Caco-2 (cell line): Measurements from ENCODE around the gene MYH14. TPM values are rescaled to one million over a fixed set of nuclear protein-coding genes. Genes with fewer than 3 reads are reported as not detected.

Experiments used
- BruUV-seq: library from RNA; stranded (reverse); fragments of 400-500 nt; replicated peaks from 2 replicates; lab custom pipeline; 2021; lab: Mats Ljungman, UMichigan
- CTCF ChIA-PET: fragments of 300-600 bp; sonication (Branson Sonifier 250); formaldehyde crosslinking; loops from one replicate; lab custom pipeline; 2022; ENCODE audit warnings: antibody characterized with exemption; lab: Charles Lee
- POLR2A ChIA-PET: fragments of 300-600 bp; sonication (Branson Sonifier 250); formaldehyde crosslinking; loops from one replicate; lab custom pipeline; 2022; ENCODE audit warnings: antibody characterized with exemption; lab: Charles Lee
- DNase-seq, 2 experiments: peaks; one replicate each; pipeline versions ENCODE4 v3.0.0 to v3.0.0-alpha.2; 2020 to 2022
- H3K27me3 ChIP-seq: replicated peaks from 2 replicates; pipeline ENCODE4 v1.6.0; 2011; ENCODE audit warnings: low read length; ENCODE audit not compliant: control insufficient read depth, insufficient read depth
- H3K36me3 ChIP-seq: 2 replicates; pipeline ENCODE4 v1.5.1; 2011; ENCODE audit warnings: low read length; ENCODE audit not compliant: control insufficient read depth, insufficient read depth
- H3K4me1 ChIP-seq: fragments of 250-450 bp; sonication (Bioruptor Pico); 2 replicates; pipeline ENCODE4 v1.5.1; 2020; ENCODE audit warnings: mild to moderate bottlenecking
- H3K4me3 ChIP-seq: 2 replicates; pipeline ENCODE4 v1.5.1; 2011; ENCODE audit warnings: low read depth, mild to moderate bottlenecking, control low read depth, low read length
- H3K9me3 ChIP-seq: fragments of 250-450 bp; sonication (Bioruptor Pico); 2 replicates; pipeline ENCODE4 v1.5.1; 2020; ENCODE audit warnings: mild to moderate bottlenecking, moderate library complexity
- H3K27ac Mint-ChIP-seq: one replicate; pipeline ENCODE4 v1.8.0; 2022; ENCODE audit warnings: mixed read lengths; ENCODE audit not compliant: unreplicated experiment
- H3K27me3 Mint-ChIP-seq: one replicate; pipeline ENCODE4 v1.8.0; 2022; ENCODE audit warnings: mixed read lengths; ENCODE audit not compliant: insufficient read depth, unreplicated experiment
- H3K36me3 Mint-ChIP-seq: one replicate; pipeline ENCODE4 v1.8.0; 2022; ENCODE audit warnings: mild to moderate bottlenecking, mixed read lengths; ENCODE audit not compliant: insufficient read depth, unreplicated experiment
- H3K4me1 Mint-ChIP-seq: one replicate; pipeline ENCODE4 v1.8.0; 2022; ENCODE audit warnings: low read depth, mixed read lengths; ENCODE audit not compliant: unreplicated experiment
- H3K4me3 Mint-ChIP-seq: one replicate; pipeline ENCODE4 v1.8.0; 2022; ENCODE audit warnings: mild to moderate bottlenecking, moderate library complexity, mixed read lengths; ENCODE audit not compliant: unreplicated experiment
- H3K9me3 Mint-ChIP-seq: one replicate; pipeline ENCODE4 v1.8.0; 2022; ENCODE audit warnings: mixed read lengths; ENCODE audit not compliant: unreplicated experiment
- CTCF ChIP-seq, 2 experiments: fragments of 200-600 bp in 1 of 2; IDR thresholded peaks; 1 replicate in 1 of 2; 2 replicates in 1 of 2; pipeline versions ENCODE4 v1.5.1 to v1.8.0; 2011 to 2022; ENCODE audit warnings: antibody characterized with exemption in 1 of 2, control low read depth in 1 of 2, inconsistent platforms in 1 of 2, low read depth in 1 of 2, low read length in 1 of 2, mild to moderate bottlenecking in 1 of 2, moderate library complexity in 1 of 2; ENCODE audit not compliant: insufficient read depth in 1 of 2, severe bottlenecking in 1 of 2, unreplicated experiment in 1 of 2
- intact Hi-C: fragments of 100-400 bp; cut with micrococcal nuclease; formaldehyde crosslinking; loops from one replicate; pipeline ENCODE4 v1.10.0; 2022; ENCODE audit not compliant: unreplicated experiment
- total RNA-seq: library from RNA; stranded (reverse); gene quantifications from 2 replicates; pipeline ENCODE4 v1.2.3, GENCODE V29; 2022

MYH14 gene
- total RNA-seq, 1 experiment from 2014 or later, result 89.8 TPM

GRCh38 chr19:50313812-50314536, 110.6 kb downstream of the MYH14 start:
- no peaks in the 10 kb centered on the region for H3K36me3 ChIP-seq
- H3K4me3 ChIP-seq, result peak overlapping the region; percentile 11
- H3K4me1 ChIP-seq, result peaks cover 11% of the 10 kb centered on the region; the same call in 1 of the 2 replicates
- Mint-ChIP-seq H3K27me3 (peaks cover 6% of the 10 kb centered on the region), H3K4me3 (peak overlapping the region; percentile 75), H3K36me3 (peaks cover 26% of the 10 kb centered on the region), H3K4me1 (peaks cover 17% of the 10 kb centered on the region), H3K27ac (peak overlapping the region; percentile 52), H3K9me3 (no peaks in the 10 kb centered on the region)
- DNase-seq, result peak; percentile 48 to 60
- POLR2A ChIA-PET, result interaction anchor here (0.6 to 1.0 kb wide), 3 partner anchors 8 to 109 kb away, joined by 3 to 5 read pairs (median 3); no protein-coding TSS in a partner anchor
- peak in 1 of 2 experiments; percentile 35 for TF ChIP-seq CTCF (IDR thresholded peaks at IDR 0.05; ENCODE audit: insufficient read depth in 1 of 2, low read depth in 1 of 2, low read length in 1 of 2, severe bottlenecking in 1 of 2, unreplicated experiment in 1 of 2)
- H3K27me3 ChIP-seq, result no peaks in the 10 kb centered on the region; the same call in 1 of the 2 replicates
- CTCF ChIA-PET, result interaction anchor here (0.6 to 1.8 kb wide), 5 partner anchors 11 to 166 kb away, joined by 3 to 16 read pairs (median 6); partner anchors contain the start of genes KCNC3 and MYH14
- no TSS peak for BruUV-seq
- intact Hi-C loops, result loop anchor here (5.0 to 10.0 kb wide), 2 partner anchors 147 to 439 kb away; partner anchors contain the start of genes AKT1S1 and TBC1D17
- no peaks in the 10 kb centered on the region for H3K9me3 ChIP-seq

GRCh38 chr19:50314724-50315708, 111.6 kb downstream of the MYH14 start:
- peaks cover 9% of the 10 kb centered on the region for H3K27me3 Mint-ChIP-seq
- POLR2A ChIA-PET, result interaction anchor here (1.2 kb wide), 1 partner anchor 18 kb away, joined by 5 read pairs; no protein-coding TSS in a partner anchor
- Histone ChIP-seq H3K36me3 (no peaks in the 10 kb centered on the region), H3K9me3 (no peaks in the 10 kb centered on the region), H3K27me3 (no peaks in the 10 kb centered on the region; the same call in 1 of the 2 replicates), H3K4me1 (peaks cover 11% of the 10 kb centered on the region; the same call in 1 of the 2 replicates), H3K4me3 (peak overlapping the region; percentile 40)
- peaks cover 24% of the 10 kb centered on the region for H3K36me3 Mint-ChIP-seq
- BruUV-seq, result no TSS peak
- intact Hi-C loops, result loop anchor here (5.0 to 10.0 kb wide), 2 partner anchors 148 to 440 kb away; partner anchors contain the start of genes AKT1S1 and TBC1D17
- H3K4me3 Mint-ChIP-seq, result peak overlapping the region; percentile 75
- DNase-seq, result no peak
- CTCF ChIA-PET, result interaction anchor here (0.7 to 1.8 kb wide), 8 partner anchors 10 to 168 kb away, joined by 3 to 16 read pairs (median 6); partner anchors contain the start of gene KCNC3
- TF ChIP-seq CTCF (IDR thresholded peaks at IDR 0.05; ENCODE audit: insufficient read depth in 1 of 2, low read depth in 1 of 2, low read length in 1 of 2, severe bottlenecking in 1 of 2, unreplicated experiment in 1 of 2), result no peak
- no peaks in the 10 kb centered on the region for H3K9me3 Mint-ChIP-seq
- peaks cover 17% of the 10 kb centered on the region for H3K4me1 Mint-ChIP-seq
- peak overlapping the region; percentile 19 for H3K27ac Mint-ChIP-seq
